Adrenal gland (tissue), 12 donors: Measurements from ENCODE around the gene RPTOR. TPM values are rescaled to one million over a fixed set of nuclear protein-coding genes. Genes with fewer than 3 reads are reported as not detected.

Experiments
- DNase-seq, 7 donors: peaks; one replicate each; pipeline ENCODE4 v3.0.0-alpha.2; 2019 to 2020
- H3K27ac ChIP-seq, 5 donors: fragments of 200-600 bp; sonication (generic) in 4 of 5; 1 replicate in 3 of 5; 2 replicates in 2 of 5; pipeline versions ENCODE4 v1.5.1 to v1.8.0; 2016 to 2020; ENCODE audit warnings: mild to moderate bottlenecking in 1 of 5
- H3K27me3 ChIP-seq: fragments of 200-600 bp; 2 replicates; pipeline ENCODE4 v1.8.0; 2021
- H3K36me3 ChIP-seq, 2 donors: fragments of 200-600 bp; replicated peaks in 1 of 2; 1 replicate in 1 of 2; 2 replicates in 1 of 2; pipeline versions ENCODE4 v1.5.1 to v1.8.0; 2018 to 2022
- H3K4me1 ChIP-seq, 2 donors: fragments of 200-600 bp; replicated peaks in 1 of 2; 1 replicate in 1 of 2; 2 replicates in 1 of 2; pipeline versions ENCODE4 v1.5.1 to v1.8.0; 2018 to 2021
- H3K4me3 ChIP-seq, 4 donors: fragments of 200-600 bp; sonication (generic) in 3 of 4; one replicate each; pipeline ENCODE4 v1.5.1; 2016 to 2018
- H3K9me3 ChIP-seq, 3 donors: fragments of 200-600 bp; sonication (generic) in 1 of 3; replicated peaks in 1 of 3; 1 replicate in 2 of 3; 2 replicates in 1 of 3; pipeline versions ENCODE4 v1.5.1 to v1.8.0; 2016 to 2021
- POLR2A ChIP-seq, 2 donors: fragments of 450-650 bp; IDR thresholded peaks; one replicate each; pipeline ENCODE4 v1.6.1; 2017; ENCODE audit warnings: antibody characterized with exemption in 2 of 2, mild to moderate bottlenecking in 2 of 2, moderate library complexity in 1 of 2
- WGBS, 4 donors: extraction: QIAGEN DNeasy Blood & Tissue Kit in 2 of 4; methylation state at CpG; one replicate each; pipeline versions ENCODE4 v1.1.5 to v1.1.7; 2013 to 2017; 5-methylcytosine and 5-hydroxymethylcytosine counted together
- intact Hi-C, 2 donors: fragments of 100-400 bp; cut with DNase I; formaldehyde crosslinking; loops; one replicate each; pipeline versions ENCODE4 v1.14.1 to v1.15.0; 2022 to 2023
- polyA plus RNA-seq, 3 donors: library from polyadenylated mRNA; stranded (reverse); fragments of 200-250 nt in 2 of 3; fragments of 350-450 nt in 1 of 3; fragmentation: Illumina TruSeq in 1 of 3; extraction: RNeasy Lipid Tissue Mini Kit (QIAGEN cat#74804) in 1 of 3; gene quantifications; one replicate each; pipeline ENCODE4 v1.2.3, GENCODE V29; 2013 to 2014
- total RNA-seq, 9 donors: library from RNA; depleted of rRNA in 4 of 9; stranded (reverse); fragments of >200 nt in 4 of 9; fragments of 120-200 nt in 1 of 9; fragmentation: NEBNext Ultra II Directional in 1 of 9; extraction: Animal tissue kit (Norgen Biotek cat#: 25700) in 1 of 9; gene quantifications; one replicate each; pipeline versions ENCODE4 v1.1.0 to v1.2.4, GENCODE V29; 2013 to 2023
- TF ChIP-seq, protein P1 (sequence below), 6 experiments: fragments of 450-650 bp in 4 of 6; fragments of 200-600 bp in 2 of 6; sonication (generic) in 1 of 6; IDR thresholded peaks; 1 replicate in 5 of 6; 2 replicates in 1 of 6; pipeline versions ENCODE4 v1.5.1 to v1.8.0; 2016 to 2021; ENCODE audit warnings: antibody characterized with exemption in 6 of 6, mild to moderate bottlenecking in 2 of 6, moderate library complexity in 1 of 6
- donor health status: healthy with polysubstance abuse.
- donor health status: Bipolar disorder and iron deficiency.
- donor health status: DM: yes; HTN: yes; CAD: no.
- donor health status: DM: no; HTN: no; CAD: no.
- donor health status: DM: no; HTN: no; CAD: no.
- donor health status: DM: yes; HTN: yes; CAD: no.

Gene RPTOR
- total and polyA plus RNA-seq, 12 donors: 9.7 to 53.3 (median 29.7) TPM

DNA sequence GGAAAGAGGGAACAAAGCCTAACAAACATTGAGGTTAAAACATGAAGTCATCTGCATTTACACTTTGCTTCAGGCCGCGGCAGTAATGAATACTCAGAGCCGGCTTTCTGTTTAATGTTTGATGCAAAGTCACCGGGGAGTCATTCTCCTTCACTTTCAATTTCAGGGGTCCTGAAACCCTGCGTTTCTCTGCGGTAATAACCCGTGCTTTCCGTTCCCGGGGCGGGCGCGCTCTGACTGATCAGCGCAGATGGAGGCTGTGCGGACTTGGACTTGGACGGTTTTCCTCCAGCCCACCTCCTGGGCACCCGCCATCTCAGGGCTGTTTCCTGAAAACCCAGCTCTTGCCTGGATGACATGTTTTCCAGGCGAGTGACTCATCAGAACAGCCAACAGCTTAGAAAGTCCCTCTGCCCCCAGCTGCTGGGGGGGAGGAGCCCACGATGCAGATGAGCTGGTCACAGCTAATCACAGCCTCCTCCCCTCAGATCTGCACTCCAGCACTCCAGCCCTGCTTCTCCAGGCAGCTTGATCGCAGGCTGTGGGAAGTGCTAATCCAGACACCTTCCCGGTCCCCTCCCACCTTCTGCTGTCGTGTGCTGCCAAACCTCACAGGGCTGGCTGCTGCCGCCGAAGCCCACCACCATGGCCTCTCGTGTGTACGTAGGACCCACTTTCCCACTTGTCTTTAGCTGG, 288.4 kb downstream of the RPTOR start:
- H3K27ac ChIP-seq: peak overlapping the region; percentile 74 to 98 (median 84)
- no peaks in the 10 kb centered on the region for H3K9me3 ChIP-seq
- TF ChIP-seq, protein P1, sequence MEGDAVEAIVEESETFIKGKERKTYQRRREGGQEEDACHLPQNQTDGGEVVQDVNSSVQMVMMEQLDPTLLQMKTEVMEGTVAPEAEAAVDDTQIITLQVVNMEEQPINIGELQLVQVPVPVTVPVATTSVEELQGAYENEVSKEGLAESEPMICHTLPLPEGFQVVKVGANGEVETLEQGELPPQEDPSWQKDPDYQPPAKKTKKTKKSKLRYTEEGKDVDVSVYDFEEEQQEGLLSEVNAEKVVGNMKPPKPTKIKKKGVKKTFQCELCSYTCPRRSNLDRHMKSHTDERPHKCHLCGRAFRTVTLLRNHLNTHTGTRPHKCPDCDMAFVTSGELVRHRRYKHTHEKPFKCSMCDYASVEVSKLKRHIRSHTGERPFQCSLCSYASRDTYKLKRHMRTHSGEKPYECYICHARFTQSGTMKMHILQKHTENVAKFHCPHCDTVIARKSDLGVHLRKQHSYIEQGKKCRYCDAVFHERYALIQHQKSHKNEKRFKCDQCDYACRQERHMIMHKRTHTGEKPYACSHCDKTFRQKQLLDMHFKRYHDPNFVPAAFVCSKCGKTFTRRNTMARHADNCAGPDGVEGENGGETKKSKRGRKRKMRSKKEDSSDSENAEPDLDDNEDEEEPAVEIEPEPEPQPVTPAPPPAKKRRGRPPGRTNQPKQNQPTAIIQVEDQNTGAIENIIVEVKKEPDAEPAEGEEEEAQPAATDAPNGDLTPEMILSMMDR (IDR thresholded peaks at IDR 0.05): no peak
- peak; percentile 78 to 95 for TF ChIP-seq POLR2A (IDR thresholded peaks at IDR 0.05)
- H3K4me3 ChIP-seq: peak overlapping the region in 2 of 4 donors; percentile 17 to 55
- peaks cover 21 to 25% of the 10 kb centered on the region in 2 donors for H3K4me1 ChIP-seq
- intact Hi-C loops: no loop called here
- H3K27me3 ChIP-seq: no peaks in the 10 kb centered on the region
- no peaks in the 10 kb centered on the region for H3K36me3 ChIP-seq
- peak; percentile 89 to 97 (median 96) for DNase-seq
- WGBS, 4 donors: 1 to 3% (median 2%) methylated on average over 7 to 25 of the region's 25 CpGs

DNA sequence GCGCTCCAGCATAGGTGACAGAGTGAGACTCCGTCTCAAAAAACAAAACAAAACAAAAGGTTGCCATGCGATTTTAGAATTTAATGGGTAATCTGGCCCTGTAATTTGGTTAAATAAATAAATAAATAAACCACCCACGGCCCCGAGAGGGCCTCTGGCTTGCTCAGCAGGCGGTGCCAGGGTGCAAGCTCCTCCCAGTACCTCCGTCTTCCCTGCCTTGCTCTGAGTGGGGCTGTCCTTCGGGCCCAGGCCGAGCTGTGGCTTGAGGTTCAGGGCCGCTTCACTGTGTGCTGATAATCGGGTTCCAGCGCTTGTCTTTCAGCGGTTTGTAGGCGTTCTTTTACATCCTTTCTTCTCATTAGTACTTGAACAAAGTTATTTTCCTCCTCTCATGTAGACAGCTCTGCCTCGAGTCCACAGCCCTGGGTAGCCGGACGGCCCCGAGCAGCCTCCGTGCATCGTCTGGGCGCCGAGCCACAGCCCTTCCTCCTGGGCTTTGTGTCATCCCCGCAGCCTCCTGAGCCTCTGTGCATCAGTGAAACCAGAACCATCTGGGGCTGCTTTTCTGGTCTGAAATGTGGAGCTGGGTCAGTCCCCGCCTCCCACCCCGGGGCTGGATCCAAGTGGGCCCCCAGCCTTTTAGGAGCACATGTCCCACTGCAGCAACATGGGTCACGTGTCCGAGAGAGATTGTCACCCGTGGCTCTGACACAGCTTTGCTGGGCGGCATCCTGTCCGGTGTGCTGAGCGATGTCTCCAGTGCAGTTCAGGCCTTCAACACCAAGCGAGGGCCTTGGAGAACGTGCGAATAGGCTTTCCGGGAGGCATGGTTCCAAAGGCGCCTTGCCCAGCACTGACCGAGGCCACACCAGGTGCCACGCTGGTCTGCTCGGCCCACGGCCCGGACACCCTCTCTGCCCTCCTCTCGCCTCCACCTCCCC, 289.6 kb downstream of the RPTOR start:
- Histone ChIP-seq H3K4me1 (peaks cover 21 to 25% of the 10 kb centered on the region in 2 donors), H3K27me3 (no peaks in the 10 kb centered on the region), H3K27ac (peak overlapping the region; percentile 19 to 98 (median 84)), H3K9me3 (no peaks in the 10 kb centered on the region), H3K4me3 (peak overlapping the region in 1 of 4 donors; percentile 55), H3K36me3 (no peaks in the 10 kb centered on the region)
- DNase-seq: peak; percentile 59 to 88 (median 83)
- WGBS, 4 donors: 38 to 57% (median 50%) methylated on average over 36 to 42 of the region's 42 CpGs
- TF ChIP-seq, protein P1 (IDR thresholded peaks at IDR 0.05): no peak
- peak in 1 of 2 donors; percentile 53 for TF ChIP-seq POLR2A (IDR thresholded peaks at IDR 0.05)
- intact Hi-C loops: no loop called here

DNA sequence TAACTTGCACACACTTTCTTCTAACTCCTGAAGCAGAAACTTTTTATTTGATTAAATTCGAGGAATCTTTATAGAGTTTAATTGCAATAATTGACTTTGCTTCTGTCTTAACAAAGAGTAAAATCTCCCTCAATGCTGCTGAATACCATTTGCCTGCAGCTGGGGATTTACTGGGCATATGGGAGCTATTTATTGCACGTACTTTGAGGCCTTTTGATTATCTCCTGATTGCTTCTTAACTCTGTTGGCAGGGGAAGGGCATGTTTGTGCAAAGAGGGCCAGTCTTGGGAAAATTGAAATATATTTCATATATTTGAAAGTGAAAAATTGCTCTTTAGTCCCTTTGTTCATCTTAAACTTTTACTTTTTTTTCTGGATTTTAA, 290.2 kb downstream of the RPTOR start:
- DNase-seq: peak in 1 of 7 donors; percentile 2
- TF ChIP-seq, protein P1 (IDR thresholded peaks at IDR 0.05): no peak
- no peak for TF ChIP-seq POLR2A (IDR thresholded peaks at IDR 0.05)
- no peaks in the 10 kb centered on the region for H3K27me3 ChIP-seq
- intact Hi-C loops: no loop called here
- WGBS, 4 donors: 72 to 81% (median 75%) methylated on average over 2 of the region's 2 CpGs
- H3K36me3 ChIP-seq: no peaks in the 10 kb centered on the region
- no peak overlapping the region for H3K4me3 ChIP-seq
- peak overlapping the region in 3 of 5 donors; percentile 84 to 98 (median 94) for H3K27ac ChIP-seq
- H3K9me3 ChIP-seq: no peaks in the 10 kb centered on the region
- peaks cover 21 to 25% of the 10 kb centered on the region in 2 donors for H3K4me1 ChIP-seq
